HepG2 (cell line): ENCODE results near the gene NFE2L3. TPM values are rescaled to one million over a fixed set of nuclear protein-coding genes. Genes with fewer than 3 reads are reported as not detected.

ENCODE experiments used
- ASH2L ChIP-seq: fragments of 300-600, 200-600 bp; sonication (generic); IDR thresholded peaks from 2 replicates; pipeline ENCODE4 v1.7.0; 2017; ENCODE audit warnings: low read depth, mild to moderate bottlenecking, moderate library complexity, mixed read lengths, low read length; ENCODE audit not compliant: insufficient read length
- CHD4 ChIP-seq: fragments of 200-600 bp; sonication (generic); IDR thresholded peaks from 2 replicates; pipeline ENCODE4 v1.7.0; 2017; ENCODE audit warnings: mild to moderate bottlenecking, low read length, borderline replicate concordance
- CREB3 ChIP-seq: sonication (generic); formaldehyde crosslinking; IDR thresholded peaks from 2 replicates; pipeline ENCODE4 v1.5.0; 2020; ENCODE audit warnings: missing genetic modification reagents
- ELF3 ChIP-seq: IDR thresholded peaks from 2 replicates; pipeline ENCODE4 v1.6.1; 2016; ENCODE audit warnings: missing genetic modification reagents, missing compliant biosample characterization
- FUBP1 ChIP-seq: sonication (generic); formaldehyde crosslinking; IDR thresholded peaks from 2 replicates; pipeline ENCODE4 v1.5.1; 2020; ENCODE audit warnings: missing genetic modification reagents, mild to moderate bottlenecking, borderline replicate concordance
- JUN ChIP-seq: sonication (generic); formaldehyde crosslinking; IDR thresholded peaks from 2 replicates; pipeline ENCODE4 v1.4.0; 2020; ENCODE audit warnings: mild to moderate bottlenecking, missing genetic modification reagents
- MLLT10 ChIP-seq: sonication (generic); formaldehyde crosslinking; IDR thresholded peaks from 2 replicates; pipeline ENCODE4 v1.4.0; 2020; ENCODE audit warnings: missing genetic modification reagents
- PPARG ChIP-seq: conservative IDR thresholded peaks from 2 replicates; pipeline ENCODE4 v1.6.1; 2016; ENCODE audit warnings: missing biosample characterization, missing genetic modification reagents
- RBM22 ChIP-seq: fragments of 200-400 bp; formaldehyde crosslinking; optimal IDR thresholded peaks from 2 replicates; pipeline ENCODE3; 2017; ENCODE audit warnings: mild to moderate bottlenecking, low read length, moderate library complexity
- SAP130 ChIP-seq: IDR thresholded peaks from 2 replicates; pipeline ENCODE4 v1.6.1; 2016; ENCODE audit warnings: low read depth
- SIX1 ChIP-seq: sonication (generic); formaldehyde crosslinking; IDR thresholded peaks from 2 replicates; pipeline ENCODE4 v1.4.0; 2020; ENCODE audit warnings: missing genetic modification reagents, borderline replicate concordance
- SP2 ChIP-seq: sonication (generic); formaldehyde crosslinking; IDR thresholded peaks from 2 replicates; pipeline ENCODE4 v1.5.1; 2020; ENCODE audit warnings: mild to moderate bottlenecking, missing genetic modification reagents
- TOPORS ChIP-seq: sonication (generic); formaldehyde crosslinking; IDR thresholded peaks from 2 replicates; pipeline ENCODE4 v1.8.0; 2023; ENCODE audit warnings: mild to moderate bottlenecking, missing genetic modification reagents
- ZBTB38 ChIP-seq: sonication (generic); formaldehyde crosslinking; IDR thresholded peaks from 2 replicates; pipeline ENCODE4 v1.5.1; 2020; ENCODE audit warnings: mild to moderate bottlenecking, missing genetic modification reagents
- ZFP36L1 ChIP-seq: sonication (generic); formaldehyde crosslinking; IDR thresholded peaks from 2 replicates; pipeline ENCODE4 v1.8.0; 2022; ENCODE audit warnings: mild to moderate bottlenecking, missing genetic modification reagents, moderate library complexity
- ZNF296 ChIP-seq: sonication (generic); formaldehyde crosslinking; conservative IDR thresholded peaks from 2 replicates; pipeline ENCODE4 v1.5.0; 2020; ENCODE audit warnings: mild to moderate bottlenecking, missing genetic modification reagents
- ZNF326 ChIP-seq: sonication (generic); formaldehyde crosslinking; IDR thresholded peaks from 2 replicates; pipeline ENCODE4 v1.4.0; 2020; ENCODE audit warnings: missing genetic modification reagents, borderline replicate concordance
- ZNF367 ChIP-seq: sonication (generic); formaldehyde crosslinking; IDR thresholded peaks from 2 replicates; pipeline ENCODE4 v1.4.0; 2020; ENCODE audit warnings: missing genetic modification reagents, borderline replicate concordance
- ZNF382 ChIP-seq: sonication (generic); formaldehyde crosslinking; IDR thresholded peaks from 2 replicates; pipeline ENCODE4 v1.5.0; 2020; ENCODE audit warnings: missing genetic modification reagents, mild to moderate bottlenecking, borderline replicate concordance
- ZNF501 ChIP-seq: sonication (generic); formaldehyde crosslinking; IDR thresholded peaks from 2 replicates; pipeline ENCODE4 v1.5.1; 2020; ENCODE audit warnings: mild to moderate bottlenecking, moderate library complexity, missing genetic modification reagents
- ZNF550 ChIP-seq: sonication (generic); formaldehyde crosslinking; IDR thresholded peaks from 2 replicates; pipeline ENCODE4 v1.4.0; 2020; ENCODE audit warnings: mild to moderate bottlenecking, missing genetic modification reagents, borderline replicate concordance
- ZNF777 ChIP-seq: sonication (generic); formaldehyde crosslinking; IDR thresholded peaks from 2 replicates; pipeline ENCODE4 v1.4.0; 2020; ENCODE audit warnings: missing genetic modification reagents
- polyA plus RNA-seq, 8 experiments: library from polyadenylated mRNA; depleted of rRNA in 3 of 8; stranded (reverse) in 7 of 8; unstranded in 1 of 8; fragments of >200 nt; fragmentation: Illumina TruSeq in 4 of 8; extraction: Trizol in 4 of 8; gene quantifications; 2 replicates each; pipeline versions ENCODE4 v1.2.1 to v1.2.3, GENCODE V29; 2011 to 2016; ENCODE audit warnings: low read depth in 4 of 8, missing spikeins in 1 of 8, mixed read lengths in 1 of 8; ENCODE audit not compliant: insufficient read depth in 1 of 8
- total RNA-seq, 5 experiments: library from RNA; depleted of rRNA; stranded (reverse); fragments of >200 nt; fragmentation: Illumina TruSeq; extraction: Trizol; gene quantifications; 2 replicates each; pipeline ENCODE4 v1.2.3, GENCODE V29; 2016; ENCODE audit warnings: low read depth in 1 of 5
- TF ChIP-seq, protein P1 (sequence below): sonication (generic); formaldehyde crosslinking; IDR thresholded peaks from 2 replicates; pipeline ENCODE4 v1.9.0; 2021; ENCODE audit warnings: missing genetic modification reagents, borderline replicate concordance

Gene NFE2L3
- total and polyA plus RNA-seq, 2 of the 13 experiments (the other 11 are each of a cell fraction or from before 2014, with no cell fraction given): 11.4 to 19.4 TPM

- TF ChIP-seq FUBP1 (CRISPR knock-in tag) (no peak; the same call in 1 of the 2 replicates), RBM22 (peak; percentile 73), ELF3 (CRISPR knock-in tag) (peak; percentile 46; the same call in 1 of the 2 replicates), ZNF382 (CRISPR knock-in tag) (no peak), MLLT10 (CRISPR knock-in tag) (0 out of 2 replicates have a peak, but pooled peaks have one; percentile 81), ASH2L (peak; percentile 19), ZBTB38 (CRISPR knock-in tag) (peak; percentile 35; the same call in 1 of the 2 replicates), PPARG (peak; percentile 33; the same call in 1 of the 2 replicates), ZNF777 (CRISPR knock-in tag) (no peak; the same call in 1 of the 2 replicates), CHD4 (no peak), ZNF367 (0 out of 2 replicates have a peak, but pooled peaks have one; percentile 36), ZFP36L1 (CRISPR knock-in tag) (peak; percentile 37; the same call in 1 of the 2 replicates), SP2 (CRISPR knock-in tag) (peak; percentile 37), SAP130 (CRISPR knock-in tag) (peak; percentile 71), SIX1 (CRISPR knock-in tag) (0 out of 2 replicates have a peak, but pooled peaks have one; percentile 22), CREB3 (CRISPR knock-in tag) (0 out of 2 replicates have a peak, but pooled peaks have one; percentile 71), ZNF326 (CRISPR knock-in tag) (no peak), ZNF550 (CRISPR knock-in tag) (no peak; the same call in 1 of the 2 replicates), ZNF501 (no peak), ZNF296 (CRISPR knock-in tag) (no peak), TOPORS (CRISPR knock-in tag) (peak; percentile 36), JUN (CRISPR knock-in tag) (no peak)
- TF ChIP-seq, protein P1, sequence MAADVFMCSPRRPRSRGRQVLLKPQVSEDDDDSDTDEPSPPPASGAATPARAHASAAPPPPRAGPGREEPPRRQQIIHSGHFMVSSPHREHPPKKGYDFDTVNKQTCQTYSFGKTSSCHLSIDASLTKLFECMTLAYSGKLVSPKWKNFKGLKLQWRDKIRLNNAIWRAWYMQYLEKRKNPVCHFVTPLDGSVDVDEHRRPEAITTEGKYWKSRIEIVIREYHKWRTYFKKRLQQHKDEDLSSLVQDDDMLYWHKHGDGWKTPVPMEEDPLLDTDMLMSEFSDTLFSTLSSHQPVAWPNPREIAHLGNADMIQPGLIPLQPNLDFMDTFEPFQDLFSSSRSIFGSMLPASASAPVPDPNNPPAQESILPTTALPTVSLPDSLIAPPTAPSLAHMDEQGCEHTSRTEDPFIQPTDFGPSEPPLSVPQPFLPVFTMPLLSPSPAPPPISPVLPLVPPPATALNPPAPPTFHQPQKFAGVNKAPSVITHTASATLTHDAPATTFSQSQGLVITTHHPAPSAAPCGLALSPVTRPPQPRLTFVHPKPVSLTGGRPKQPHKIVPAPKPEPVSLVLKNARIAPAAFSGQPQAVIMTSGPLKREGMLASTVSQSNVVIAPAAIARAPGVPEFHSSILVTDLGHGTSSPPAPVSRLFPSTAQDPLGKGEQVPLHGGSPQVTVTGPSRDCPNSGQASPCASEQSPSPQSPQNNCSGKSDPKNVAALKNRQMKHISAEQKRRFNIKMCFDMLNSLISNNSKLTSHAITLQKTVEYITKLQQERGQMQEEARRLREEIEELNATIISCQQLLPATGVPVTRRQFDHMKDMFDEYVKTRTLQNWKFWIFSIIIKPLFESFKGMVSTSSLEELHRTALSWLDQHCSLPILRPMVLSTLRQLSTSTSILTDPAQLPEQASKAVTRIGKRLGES: peak; percentile 76; the same call in 1 of the 2 replicates
Measured at GRCh38 chr7:26200444-26201246, 48.6 kb downstream of the NFE2L3 start, which contains the start of gene HNRNPA2B1 (continued).
